Activated effector memory CD4-positive, alpha-beta T cell treated with Interleukin-2 at 50 U/mL for 16 hours (primary cell): ENCODE measurements around the gene KANSL2.
A peak's percentile ranks its signal among the peaks of the same experiment; 100 is the strongest.
"Not testable (repeated sequence)": the region's sequence is repeated elsewhere in the genome, so short reads cannot be mapped to it uniquely, and the experiment has no call there.

Source experiments
- DNase-seq: peaks from one replicate; pipeline ENCODE4 v3.0.0-alpha.2; 2020

The KANSL2 gene, protein sequence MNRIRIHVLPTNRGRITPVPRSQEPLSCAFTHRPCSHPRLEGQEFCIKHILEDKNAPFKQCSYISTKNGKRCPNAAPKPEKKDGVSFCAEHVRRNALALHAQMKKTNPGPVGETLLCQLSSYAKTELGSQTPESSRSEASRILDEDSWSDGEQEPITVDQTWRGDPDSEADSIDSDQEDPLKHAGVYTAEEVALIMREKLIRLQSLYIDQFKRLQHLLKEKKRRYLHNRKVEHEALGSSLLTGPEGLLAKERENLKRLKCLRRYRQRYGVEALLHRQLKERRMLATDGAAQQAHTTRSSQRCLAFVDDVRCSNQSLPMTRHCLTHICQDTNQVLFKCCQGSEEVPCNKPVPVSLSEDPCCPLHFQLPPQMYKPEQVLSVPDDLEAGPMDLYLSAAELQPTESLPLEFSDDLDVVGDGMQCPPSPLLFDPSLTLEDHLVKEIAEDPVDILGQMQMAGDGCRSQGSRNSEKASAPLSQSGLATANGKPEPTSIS

DNA sequence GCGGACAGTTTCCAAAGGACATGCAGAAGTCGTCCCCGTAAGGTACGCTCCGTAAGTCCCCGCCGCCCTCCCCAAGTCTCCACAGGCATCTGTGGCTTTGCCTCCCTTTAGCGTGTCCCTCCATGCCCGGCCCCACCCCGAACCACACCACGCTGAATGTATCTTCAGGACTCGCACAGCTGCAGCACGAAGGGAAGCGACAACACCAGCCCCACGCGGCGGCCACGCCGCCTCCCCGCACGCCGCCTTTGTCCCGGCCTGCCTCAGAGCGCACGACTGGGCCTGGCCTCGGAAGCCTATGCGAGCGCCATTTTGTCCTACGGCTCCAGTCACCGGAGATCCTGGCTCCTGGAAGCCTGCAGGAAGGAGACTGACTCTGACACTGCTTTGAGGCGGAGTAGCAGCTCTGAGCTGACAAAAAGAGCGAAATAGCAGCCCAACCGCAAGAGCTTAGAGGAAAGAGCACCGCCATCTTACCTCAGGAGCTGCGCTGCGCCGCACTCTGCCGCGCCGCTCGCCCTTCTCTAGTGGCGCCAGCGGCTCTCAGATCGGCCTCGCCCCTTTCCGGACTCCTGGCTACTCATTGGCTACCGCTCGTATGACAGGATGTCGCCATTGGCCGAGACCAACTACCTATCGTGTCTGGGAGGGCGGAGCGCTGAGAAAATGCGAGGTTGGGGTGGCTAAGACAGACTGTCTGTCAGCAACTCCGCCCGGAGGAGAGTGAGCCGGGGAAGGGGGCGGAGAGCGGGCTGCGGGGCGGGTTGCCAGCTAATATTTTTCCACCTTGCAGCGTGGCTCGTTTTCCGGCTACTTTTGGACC is at the start of gene KANSL2:
KANSL2 (minus strand) TSS at position 529 of the 823 bp plus-strand sequence. CDS start 606 bp downstream, outside the sequence.
- peak; percentile 96 for DNase-seq

DNA sequence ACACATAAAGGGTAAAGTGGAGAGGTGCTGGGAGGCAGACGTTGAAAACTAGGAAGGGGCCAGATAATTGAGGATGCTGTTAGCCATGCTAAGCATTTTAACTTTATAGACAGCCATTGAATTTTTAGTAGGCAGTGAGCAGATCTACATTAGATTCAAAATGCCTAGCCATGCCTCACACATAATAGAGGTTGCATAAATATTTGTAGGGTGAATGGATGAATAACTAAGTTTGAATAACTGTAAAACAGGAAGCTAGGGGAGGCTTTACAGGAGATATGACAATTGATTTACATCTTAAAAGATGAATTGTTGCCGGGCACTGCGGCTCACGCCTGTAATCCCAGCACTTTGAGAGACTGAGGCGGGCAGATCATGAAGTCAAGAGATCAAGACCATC is 46.8 kb upstream of the KANSL2 start:
- DNase-seq, result no peak

DNA sequence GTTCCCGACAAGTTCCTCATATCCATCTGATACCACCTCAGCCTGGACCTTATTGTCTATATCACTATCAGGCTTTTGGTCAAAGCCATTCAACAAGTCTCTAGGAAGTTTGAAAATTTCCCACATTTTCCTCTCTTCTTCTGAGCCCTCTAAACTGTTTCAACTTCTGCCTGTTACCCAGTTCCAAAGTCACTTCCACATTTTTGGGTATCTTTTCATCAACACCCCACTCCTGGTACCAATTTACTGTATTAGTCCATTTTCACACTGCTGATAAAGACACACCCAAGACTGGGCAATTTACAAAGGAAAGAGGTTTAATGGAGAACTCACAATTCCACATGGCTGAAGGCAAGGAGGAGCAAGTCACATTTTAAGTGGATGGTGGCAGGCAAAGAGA is 38.7 kb upstream of the KANSL2 start:
- not testable (repeated sequence) for DNase-seq

DNA sequence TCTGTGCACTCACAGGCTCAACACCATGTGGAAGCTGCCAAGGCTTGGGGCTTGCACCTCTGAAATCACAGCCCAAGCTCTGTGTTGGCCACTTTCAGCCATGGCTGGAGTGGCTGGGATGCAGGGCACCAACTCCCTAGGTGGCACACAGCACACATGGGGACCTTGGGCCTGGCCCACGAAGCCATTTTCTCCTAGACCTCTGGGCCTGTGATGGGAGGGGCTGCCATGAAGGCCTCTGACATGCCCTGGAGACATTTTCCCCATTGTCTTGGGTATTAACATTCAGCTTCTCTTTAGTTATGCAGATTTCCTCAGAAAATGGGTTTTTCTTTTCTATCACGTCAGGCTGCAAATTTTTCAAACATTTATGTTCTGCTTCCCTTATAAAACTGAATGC is 38.1 kb upstream of the KANSL2 start:
- DNase-seq, result not testable (repeated sequence)

DNA sequence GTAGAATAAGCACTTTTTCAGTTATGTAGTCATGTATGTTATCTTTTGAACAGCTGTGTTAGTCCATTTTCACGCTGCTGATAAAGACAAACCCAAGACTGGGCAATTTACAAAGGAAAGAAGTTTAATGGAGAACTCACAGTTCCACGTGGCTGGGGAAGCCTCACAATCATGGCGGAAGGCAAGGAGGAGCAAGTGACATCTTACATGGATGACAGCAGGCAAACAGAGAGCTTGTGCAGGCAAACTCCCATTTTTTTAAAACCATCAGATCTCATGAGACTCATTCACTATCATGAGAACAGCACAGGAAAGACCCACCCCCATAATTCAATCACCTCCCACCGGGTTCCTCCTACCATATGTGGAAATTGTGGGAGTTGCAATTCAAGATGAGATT is 37.0 kb upstream of the KANSL2 start:
- DNase-seq, result not testable (repeated sequence)

DNA sequence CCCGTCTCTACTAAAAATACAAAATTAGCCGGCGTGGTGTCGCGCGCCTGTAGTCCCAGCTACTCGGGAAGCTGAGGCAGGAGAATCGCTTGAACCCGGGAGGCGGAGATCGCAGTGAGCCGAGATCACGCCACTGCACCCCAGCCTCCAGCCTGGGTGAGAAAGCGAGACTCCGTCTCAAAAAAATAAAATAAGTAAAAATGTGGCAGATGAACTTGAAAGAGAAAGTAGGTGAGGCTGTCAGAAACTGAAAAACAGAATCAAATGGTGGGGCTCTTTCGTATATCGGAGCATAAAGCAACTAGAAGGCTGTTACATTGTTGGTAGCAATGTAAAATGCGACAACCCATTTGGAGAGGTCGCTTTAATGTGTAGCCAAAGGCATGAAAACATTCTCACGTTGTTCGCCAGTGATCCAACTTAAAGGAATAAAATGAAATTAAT is 35.2 kb upstream of the KANSL2 start:
- DNase-seq, result no peak

DNA sequence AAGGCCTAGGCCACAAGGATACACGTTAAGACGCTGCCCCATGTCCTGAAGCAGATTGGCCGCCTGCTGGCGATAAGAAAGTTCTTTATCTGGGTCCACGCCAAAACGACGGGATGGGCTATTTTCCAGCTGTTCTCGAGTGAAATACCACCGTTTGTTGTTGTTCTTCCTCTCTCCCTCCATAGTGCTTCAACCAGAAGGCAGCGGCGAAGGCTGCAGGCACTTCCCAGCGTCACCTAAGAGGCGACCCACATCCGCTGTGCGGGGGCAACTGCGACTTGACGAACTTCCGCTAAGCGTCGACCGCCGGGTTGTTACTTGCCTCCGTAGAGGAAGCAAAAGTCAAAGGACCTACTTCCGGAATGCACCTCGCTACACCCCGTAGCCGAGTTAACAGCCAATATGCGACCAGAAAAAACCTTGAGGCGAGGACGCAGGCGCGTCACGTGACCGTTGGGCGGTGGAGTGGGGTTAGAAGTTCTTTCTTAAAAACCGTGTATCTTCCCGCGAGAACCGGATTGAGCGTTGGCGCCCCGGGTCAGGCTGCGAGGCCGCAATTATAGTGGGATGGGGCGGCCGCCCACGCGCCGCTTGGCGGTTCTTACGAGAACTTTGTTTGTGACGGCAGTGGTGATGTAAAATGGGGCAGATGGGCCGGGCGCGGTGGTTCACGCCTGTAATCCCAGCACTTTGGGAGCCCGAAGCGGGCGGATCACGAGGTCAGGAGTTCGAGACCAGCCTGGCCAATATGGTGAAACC is 34.6 kb upstream of the KANSL2 start, which contains the start of gene CCNT1:
CCNT1 (minus strand) TSS at position 215 of the 759 bp plus-strand sequence; CDS start at position 183, 32 bp downstream.
- peak; percentile 97 for DNase-seq

DNA sequence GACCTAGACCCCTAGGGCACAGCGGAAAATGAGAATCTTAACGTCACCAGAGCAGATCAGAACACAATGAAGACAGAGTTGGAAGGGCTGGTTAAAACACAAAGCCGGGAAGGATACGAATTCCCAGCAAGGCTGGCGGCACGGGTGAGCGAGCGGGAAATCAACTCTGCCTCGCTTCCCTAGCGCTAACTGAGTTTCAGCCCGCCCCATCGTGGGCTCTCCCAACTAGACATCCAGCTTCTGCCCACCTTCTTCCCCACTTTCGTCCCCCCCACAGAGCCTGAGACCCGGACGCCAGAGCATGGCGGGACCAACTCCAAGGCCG is 34.1 kb upstream of the KANSL2 start:
- no peak for DNase-seq

DNA sequence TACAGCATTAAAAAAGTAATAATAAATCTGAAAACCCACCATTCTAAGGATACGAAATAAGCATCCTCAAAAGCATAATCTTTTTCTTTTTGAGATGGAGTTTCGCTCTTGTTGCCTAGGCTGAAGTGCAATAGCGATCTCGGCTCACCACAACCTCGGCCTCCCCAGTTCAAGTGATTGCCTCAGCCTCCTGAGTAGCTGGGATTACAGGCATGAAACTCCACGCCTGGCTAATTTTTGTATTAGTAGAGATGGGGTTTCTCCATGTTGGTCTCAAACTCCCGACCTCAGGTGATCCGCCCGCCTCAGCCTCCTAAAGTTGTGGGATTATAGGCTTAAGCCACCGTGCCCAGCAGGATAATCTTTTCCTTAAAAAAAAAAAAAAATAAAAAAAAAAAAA is 30.2 kb upstream of the KANSL2 start:
- no peak for DNase-seq

DNA sequence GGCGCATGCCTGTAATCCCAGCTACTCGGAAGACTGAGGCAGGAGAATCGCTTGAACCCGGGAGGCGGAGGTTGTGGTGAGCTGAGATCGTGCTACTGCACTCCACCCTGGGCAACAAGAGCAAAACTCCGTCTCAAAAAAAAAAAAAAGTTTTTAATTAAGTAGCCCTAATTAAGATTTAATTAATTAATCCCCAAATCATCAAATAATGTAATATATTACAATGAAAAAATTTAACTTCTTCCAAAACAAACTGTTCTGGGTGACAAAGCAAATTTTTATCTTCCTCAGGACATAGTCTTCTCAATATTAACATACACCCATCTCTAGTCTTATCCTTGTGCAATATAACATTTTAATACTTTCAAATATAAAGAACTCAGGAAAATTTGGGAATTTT is 16.8 kb upstream of the KANSL2 start:
- DNase-seq, result not testable (repeated sequence)

DNA sequence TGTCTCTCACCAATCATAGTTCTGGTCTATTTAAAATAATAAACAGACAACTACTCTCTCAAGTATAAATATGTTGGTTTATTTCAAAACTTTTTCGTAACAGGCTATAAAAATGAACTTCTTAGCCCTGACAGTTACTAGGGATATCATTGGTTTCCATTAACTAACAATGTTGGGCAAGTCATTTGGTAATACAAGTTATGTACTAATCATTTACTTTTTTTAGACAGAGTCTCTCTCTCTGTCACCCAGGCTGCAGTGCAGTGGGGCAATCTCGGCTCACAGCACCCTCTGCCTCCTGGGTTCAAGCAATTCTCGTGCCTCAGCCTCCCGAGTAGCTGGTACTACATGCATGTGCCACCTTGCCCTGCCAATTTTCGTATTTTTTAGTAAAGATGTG is 14.6 kb upstream of the KANSL2 start:
- no peak for DNase-seq

DNA sequence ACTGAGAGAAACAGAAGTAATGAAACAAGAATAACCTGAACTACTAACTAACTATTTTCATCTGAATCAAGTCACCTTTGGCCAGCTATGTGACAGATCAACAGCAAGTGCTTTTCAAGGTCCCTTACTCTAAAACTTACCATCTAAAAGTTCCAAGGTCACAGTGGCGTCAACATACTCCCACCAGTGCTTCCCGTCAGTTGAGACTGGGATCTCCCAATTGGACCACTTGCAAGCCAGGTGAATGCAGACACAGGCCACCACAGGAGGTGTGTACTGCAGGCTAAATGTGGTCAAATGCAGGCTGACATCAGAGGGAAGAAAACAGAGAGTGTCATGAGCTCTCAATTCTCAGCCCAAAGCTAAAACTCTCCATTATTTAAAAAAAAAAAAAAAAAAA is 13.8 kb upstream of the KANSL2 start:
- no peak for DNase-seq

DNA sequence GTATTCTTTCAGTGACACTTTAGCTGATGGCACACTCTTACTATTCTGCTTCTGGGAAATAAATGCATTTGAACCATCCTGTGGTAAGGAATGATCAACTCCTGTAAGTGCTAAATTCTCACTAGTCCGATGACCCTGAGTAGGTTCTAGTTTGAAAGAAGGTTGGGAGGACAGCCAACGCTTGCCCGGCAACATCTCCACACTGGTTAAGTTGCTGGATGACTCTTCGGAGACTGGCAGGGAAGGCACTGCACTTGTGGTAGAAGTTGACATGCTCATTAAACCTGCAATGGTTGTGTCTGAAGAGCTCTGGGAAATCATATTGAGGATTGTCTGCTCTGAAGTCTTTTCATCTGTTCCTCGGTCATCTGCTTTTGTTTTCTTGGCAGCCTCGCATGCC is 12.0 kb upstream of the KANSL2 start:
- no peak for DNase-seq

DNA sequence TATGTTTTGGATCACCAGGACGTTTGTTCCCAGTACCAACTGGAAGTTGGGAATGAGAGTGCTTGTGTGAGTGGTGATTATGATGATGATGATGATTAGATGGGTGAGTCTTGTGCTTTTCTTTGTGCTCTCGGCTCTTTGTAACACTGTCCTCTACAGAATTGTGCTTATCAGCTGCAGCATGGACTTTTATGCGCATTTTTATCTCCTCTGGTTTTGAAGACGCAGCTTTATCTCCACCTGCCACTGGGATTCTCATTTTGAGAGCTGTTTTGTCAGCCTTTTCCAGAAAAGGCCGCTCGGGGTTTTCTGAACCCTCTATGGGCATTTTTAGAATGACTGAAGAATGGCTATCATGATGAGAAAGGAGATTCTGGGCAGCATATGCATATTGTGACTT is 11.5 kb upstream of the KANSL2 start:
- DNase-seq, result no peak

DNA sequence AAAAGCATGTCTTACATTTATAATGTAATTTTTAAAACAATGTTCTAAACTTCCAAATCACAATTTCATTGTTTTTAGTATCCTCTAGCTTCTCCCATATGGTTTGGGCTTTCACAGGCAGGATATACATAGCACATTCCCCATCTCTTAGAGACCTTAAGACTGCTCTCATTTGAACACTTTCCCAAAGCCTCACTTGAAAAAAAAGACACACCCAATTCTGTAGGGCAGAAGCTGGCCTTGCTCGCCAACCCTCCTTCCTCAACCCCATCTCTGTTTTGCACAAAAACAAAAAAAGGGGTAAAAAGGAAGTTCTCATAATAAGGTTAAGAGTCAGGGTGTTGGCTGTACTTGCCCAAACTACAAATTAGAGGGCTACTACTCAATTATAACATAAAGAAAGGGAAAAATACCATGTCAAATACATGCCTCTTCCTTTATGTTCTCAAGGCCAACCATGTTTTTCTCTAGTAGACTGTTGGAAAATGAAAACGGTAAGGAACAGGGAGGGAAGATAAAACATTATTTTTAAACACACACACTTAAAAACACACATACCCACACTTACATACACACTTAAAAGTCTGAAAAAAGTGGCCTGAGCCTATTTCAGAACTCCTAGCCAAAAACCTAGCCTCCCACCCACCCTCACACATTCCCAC is 9.9 kb upstream of the KANSL2 start:
- no peak for DNase-seq

DNA sequence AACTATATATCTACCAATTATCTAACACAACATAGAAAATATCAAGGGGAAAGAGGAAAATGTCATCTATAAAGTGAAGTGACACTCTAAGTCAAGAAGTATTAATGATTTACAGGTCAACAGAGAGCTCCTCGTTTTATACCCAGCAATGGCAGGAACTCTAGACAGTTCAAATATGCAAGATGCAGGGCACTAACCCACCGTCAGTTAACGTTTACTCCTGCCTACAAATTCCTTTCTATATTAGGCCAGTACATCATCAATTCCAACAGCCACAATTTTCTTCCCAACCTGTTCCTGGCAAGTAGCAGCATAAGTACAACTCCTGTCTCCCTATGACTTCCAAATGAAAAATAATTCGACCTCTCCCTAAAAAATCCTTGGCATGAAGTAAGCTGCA is 9.0 kb upstream of the KANSL2 start:
- no peak for DNase-seq

DNA sequence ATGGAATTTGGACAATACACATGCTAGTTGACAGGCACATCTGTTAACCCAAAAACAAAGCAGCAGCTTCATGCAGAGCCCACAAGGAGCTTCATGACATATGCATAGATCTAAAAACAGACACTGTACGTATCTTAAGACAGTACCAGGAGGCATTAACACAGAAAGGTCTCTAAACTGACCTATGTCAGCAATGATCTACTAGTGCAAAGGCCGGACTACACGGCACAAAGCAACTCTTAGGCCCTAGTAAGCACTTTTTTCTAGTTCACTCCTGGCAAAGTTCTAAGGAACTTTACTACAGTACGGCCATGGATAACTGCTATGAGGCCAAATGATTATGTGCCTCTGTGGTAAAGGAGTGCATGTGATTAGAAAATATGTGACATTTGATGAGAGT is 8.4 kb upstream of the KANSL2 start:
- DNase-seq, result no peak

DNA sequence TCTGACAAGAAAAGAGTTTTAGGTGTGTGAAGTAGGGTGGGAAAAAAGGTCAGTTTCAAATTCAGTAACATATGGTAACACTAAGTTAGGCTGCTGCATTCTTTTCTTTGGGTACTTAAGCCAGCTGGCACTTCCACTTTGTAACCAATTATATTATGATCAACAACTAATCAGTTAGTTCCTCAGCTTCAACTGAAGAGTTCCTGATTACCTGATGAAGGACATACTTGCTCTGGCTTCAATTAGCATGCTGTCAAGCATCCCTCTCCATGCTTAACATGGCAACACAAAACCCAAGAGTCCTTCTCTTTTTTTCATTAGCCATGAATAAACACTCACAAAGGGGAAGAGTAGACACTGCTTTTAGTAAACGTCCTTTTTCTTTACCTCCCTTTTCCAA is 6.8 kb upstream of the KANSL2 start:
- no peak for DNase-seq

DNA sequence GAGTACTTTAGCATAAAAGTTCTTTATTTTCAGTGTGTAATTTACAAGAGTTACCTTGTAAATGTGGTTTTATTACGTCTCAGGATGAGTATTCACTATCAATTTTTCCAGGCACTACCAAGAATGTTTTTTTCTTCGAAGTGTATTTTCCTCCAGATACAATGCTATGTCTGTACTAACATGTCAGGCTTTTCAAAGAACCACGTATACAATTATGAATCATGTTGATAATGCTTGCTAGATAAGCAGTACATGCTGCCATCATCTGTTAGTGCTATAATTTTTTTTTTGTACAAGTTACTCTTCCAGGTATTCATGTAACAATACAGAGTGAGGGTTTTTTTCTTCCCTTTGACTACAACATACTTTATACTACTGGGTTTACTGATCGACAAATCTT is 5.6 kb upstream of the KANSL2 start:
- DNase-seq, result no peak

DNA sequence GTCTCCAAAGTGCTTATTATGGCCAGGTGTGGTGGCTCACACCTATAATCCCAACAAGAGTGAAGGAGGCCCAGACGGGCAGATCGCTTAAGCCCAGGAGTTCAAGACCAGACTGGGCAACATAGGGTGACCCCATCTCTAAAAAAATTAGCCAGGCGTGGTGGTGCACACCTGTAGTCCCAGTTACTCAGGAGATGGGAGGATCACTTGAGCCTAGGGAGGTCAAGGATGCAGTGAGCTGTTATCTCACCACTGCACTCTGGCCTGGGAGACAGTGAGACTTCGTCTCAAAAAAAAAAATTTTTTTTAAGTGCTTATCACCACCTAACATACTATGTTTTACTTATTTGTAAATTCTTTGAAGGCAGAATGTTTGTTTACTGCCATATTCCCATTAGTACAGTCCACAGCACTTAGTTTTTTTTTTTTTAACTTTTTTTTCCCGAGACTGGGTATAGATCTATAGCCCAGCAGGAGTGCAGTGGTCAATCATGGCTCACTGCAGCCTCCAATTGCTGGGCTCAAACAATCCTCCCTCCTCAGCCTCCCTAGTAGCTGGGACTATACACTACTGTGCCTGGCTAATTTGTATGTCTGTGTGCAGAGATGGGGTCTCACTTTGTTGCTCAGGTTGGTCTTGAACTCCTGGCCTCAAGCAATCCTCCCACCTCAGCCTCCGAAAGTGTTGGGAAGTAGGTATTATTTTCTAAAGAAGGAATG is 4.7 kb upstream of the KANSL2 start:
- no peak for DNase-seq

DNA sequence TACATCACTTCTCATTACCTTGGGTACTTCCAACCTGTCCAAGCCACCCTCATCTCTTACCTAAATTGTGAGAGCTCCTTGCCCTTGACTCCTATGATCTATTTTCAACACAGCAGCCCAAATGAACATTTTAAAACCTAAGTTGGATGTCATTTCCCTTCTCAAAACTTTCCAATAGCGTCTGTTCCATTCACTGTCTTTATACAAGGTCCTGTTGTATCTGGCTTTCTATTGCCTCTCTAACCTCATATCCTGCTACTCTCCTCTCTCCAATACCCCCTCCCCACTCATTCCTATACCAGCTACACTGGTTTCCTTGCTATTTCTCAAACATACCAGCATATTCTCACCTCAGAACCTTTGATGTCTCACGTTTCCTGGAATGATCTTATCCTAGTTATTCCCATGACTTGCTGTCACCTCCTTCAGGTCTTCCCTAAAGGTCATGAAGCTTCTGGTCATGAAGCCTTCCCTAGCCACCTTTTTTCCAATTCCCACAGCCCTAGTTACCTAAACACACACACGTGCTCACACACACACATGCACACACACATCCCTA is 4.1 kb upstream of the KANSL2 start:
- DNase-seq, result no peak

DNA sequence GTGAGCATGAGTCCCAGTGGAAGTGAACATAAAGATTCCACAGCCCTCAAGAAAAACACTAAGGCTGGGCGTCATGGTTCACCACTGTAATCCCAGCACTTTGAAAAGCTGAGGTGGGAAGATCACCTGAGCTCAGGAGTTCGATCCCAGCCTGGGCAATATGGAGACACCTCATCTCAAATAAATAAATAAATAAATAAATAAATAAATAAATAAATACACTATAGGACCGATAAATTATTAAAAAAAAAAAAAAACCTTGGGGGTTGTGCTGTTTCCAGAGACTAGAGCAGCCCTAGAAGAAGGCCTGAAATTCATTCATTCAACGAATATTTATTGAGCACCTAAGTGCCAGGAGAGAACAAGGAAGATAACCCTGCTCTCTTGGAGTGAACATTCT is 1.5 kb upstream of the KANSL2 start:
- no peak for DNase-seq
